VCaP (cell line): ENCODE data around the gene C3orf52.

Experiments
- H3K27ac ChIP-seq: fragments of 450-650 bp; 2 replicates; pipeline ENCODE4 v1.5.1; 2017
- TF ChIP-seq, protein P1 (sequence below): fragments of 450-650 bp; conservative IDR thresholded peaks from 2 replicates; pipeline ENCODE4 v1.5.1; 2017; ENCODE audit warnings: mild to moderate bottlenecking, moderate library complexity

C3orf52 gene

DNA sequence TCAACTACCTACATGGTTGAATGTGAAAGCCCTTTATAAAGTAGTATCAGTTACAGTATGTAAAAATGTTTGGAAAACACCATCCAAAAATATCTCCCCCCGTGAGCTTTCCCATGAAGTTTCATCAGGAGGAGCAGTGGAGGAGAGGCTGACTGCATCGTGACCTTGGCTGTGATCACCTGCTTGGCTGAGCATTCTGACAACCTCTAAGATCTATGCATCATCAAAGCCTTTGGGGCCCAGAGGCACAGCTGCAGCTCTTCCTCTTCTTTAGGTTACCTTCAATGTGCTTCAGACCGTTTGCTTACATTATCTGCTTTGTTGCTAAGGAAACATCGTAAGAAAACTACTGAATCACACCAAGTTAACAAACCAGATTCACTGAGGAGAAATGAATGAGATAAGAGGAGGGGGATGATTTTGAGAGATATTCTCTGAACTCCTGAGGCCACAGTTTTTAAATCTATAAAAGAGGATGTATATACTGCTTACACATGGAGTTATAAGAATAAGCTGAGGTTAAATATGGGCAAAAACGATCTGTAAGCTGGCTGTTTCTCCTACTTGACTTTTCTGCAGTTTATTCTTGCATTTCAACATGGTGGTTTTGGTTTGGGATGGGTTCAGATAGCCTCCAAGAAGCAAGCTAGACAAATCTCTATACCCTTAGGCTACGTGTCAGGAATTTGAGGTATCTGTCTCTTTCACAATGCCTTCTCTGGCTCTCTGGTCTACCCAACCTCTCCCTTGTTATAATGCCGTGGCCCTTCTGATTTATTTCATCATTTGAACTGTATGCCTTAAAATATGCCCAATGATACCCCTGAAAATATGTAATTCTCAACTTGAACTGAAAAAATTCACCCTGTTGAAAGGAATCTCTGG, 42.9 kb downstream of the C3orf52 start:
- no peak overlapping the region for H3K27ac ChIP-seq
- TF ChIP-seq, protein P1, sequence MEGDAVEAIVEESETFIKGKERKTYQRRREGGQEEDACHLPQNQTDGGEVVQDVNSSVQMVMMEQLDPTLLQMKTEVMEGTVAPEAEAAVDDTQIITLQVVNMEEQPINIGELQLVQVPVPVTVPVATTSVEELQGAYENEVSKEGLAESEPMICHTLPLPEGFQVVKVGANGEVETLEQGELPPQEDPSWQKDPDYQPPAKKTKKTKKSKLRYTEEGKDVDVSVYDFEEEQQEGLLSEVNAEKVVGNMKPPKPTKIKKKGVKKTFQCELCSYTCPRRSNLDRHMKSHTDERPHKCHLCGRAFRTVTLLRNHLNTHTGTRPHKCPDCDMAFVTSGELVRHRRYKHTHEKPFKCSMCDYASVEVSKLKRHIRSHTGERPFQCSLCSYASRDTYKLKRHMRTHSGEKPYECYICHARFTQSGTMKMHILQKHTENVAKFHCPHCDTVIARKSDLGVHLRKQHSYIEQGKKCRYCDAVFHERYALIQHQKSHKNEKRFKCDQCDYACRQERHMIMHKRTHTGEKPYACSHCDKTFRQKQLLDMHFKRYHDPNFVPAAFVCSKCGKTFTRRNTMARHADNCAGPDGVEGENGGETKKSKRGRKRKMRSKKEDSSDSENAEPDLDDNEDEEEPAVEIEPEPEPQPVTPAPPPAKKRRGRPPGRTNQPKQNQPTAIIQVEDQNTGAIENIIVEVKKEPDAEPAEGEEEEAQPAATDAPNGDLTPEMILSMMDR = no peak

DNA sequence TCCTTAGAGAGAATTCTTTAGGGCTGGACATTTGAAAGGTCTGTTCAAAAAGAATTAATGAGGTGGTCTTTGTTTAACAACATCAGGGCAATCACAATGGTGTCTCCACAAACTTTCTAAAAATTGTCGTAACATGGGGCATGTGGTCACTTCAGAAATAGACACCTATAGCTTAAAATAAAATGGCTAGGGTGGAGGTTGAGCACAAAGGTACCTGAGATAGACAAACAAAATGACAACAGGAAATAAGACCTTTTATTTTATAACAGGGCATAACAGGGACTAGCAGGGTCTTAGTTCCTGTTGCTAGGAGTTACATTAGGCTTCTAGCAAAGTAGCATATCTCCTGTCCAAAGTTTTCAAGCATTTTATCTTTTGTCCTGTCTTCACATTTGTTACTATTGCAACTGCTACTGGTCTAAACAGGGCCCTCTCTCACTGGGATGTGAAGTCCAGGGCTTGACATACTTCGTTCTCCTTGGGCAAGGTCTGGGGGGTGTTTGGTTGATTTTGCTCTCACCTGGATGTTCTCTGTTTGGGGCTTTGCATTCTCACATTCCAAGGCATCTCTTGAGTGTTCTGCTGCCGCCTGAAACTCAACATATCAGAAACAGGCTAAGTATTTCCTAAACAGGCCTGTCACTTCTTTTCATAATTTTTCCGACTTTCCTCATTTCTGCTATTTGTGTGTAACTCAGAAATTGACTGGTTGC, 43.9 kb downstream of the C3orf52 start:
- H3K27ac ChIP-seq = no peak overlapping the region
- TF ChIP-seq, protein P1 = no peak

DNA sequence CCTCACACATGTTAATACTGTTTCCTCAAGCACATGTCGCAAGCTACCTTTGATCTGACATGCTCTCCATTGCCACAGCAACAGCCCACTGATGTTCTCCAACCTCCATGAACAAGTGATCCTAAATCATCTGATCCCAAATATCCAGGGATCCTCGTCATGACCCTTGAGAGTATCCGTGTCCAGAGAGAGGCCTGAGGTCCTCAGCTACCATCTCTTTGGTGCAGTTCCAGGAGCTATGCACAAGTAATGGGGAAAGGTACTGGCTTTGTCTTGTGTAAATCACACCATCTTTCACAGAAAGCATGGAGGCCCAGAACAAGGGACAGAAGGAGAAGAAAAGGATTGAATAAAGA, 44.4 kb downstream of the C3orf52 start:
- TF ChIP-seq, protein P1 = no peak
- H3K27ac ChIP-seq = no peak overlapping the region

DNA sequence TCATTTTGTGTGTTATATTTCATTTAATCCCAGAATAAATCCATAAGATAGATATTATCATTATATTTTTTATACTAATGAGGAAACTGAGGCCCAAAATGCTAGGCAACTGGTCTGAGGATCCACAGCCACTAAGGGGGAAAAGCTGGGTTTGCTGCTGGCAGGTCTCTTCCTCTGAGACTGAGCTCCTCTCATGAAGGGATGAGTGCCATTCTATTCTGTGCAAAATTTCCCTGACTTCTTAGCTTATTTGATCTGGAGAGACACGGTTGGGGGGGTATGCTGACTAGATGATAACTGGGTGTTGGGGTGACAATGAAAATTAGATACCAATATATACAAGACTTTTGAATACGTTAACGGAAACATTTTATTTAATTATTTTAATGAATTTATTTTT, 44.9 kb downstream of the C3orf52 start:
- TF ChIP-seq, protein P1 = no peak
- H3K27ac ChIP-seq = no peak overlapping the region; the same call in 1 of the 2 replicates

DNA sequence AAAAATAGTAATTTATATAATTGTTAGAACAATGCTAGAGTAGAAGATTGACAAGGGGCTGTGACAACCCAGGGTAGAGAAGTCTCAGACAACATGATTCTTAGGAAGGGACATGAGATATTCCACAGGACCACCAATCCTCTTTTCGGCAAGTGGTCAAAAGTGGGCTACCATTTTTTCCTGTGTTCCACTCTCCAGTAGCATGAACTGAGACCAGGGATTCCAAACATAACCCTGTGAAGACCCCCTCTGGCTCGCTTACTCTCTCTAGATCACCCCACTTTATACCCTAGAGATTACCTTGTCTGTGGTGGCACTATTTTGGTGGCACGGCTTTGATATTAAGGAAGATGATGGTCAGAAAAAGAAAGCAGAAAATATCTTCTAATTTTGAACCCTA, 45.9 kb downstream of the C3orf52 start:
- TF ChIP-seq, protein P1 = no peak
- peak overlapping the region; percentile 90 for H3K27ac ChIP-seq

DNA sequence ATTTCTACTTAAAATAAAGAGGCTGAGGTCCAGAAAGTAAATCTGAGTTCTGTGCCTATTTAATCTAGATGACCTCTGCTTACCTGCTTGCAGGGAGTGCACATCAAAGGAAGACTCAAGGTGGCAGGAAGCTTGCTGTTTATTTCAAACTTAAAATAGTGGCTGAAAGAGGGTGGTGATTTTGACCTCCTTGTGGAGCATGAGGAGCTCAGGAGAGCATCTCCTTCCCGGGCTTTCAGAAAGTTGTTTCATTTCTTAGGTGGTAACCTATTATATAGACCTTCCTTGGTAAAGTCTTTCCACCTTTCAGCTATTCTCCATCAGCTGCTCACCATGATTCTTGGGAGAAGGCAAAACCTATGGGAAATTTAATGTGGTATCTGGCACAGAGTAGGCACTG, 46.4 kb downstream of the C3orf52 start:
- TF ChIP-seq, protein P1 = no peak
- H3K27ac ChIP-seq = peak overlapping the region; percentile 90

DNA sequence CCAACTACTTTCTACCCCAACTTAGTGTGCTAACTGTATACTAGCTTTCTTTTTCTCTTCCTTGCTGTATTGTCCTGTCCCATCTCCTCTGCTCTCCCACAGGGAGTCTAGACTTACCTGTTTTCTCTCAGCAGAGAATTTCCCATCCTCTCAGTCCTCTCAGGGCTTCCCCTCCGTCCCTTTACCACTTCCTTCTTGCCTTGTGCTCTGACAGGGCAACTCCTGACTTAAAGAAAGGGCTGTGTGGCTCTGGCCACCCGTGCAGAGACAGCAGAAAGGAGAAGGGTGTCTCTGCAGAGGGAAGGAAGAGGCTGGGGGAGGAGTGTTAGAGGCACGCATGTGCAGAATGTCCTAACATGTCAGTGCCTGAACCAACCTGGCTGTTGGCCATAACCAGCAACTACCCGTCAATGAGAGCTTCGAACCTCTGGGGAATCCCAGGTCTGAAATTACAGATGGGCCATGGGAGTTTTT, 46.8 kb downstream of the C3orf52 start, which contains the start of gene GCSAM:
Gene GCSAM, minus strand, starts transcription at position 274 of the 474 bp plus-strand sequence. Its CDS starts 128 bp downstream, at position 146.
- TF ChIP-seq, protein P1 = no peak
- peak within 1 kb of the TSS; percentile 90 for H3K27ac ChIP-seq
